HepG2 (cell line): ENCODE measurements around the gene CCDC181. TPM values are rescaled to one million over a fixed set of nuclear protein-coding genes. Genes with fewer than 3 reads are reported as not detected.

Experiments used
- ARNTL ChIP-seq: sonication (generic); formaldehyde crosslinking; IDR thresholded peaks from 2 replicates; pipeline ENCODE4 v1.4.0; 2020; ENCODE audit warnings: mild to moderate bottlenecking, missing genetic modification reagents
- E2F1 ChIP-seq: sonication (generic); formaldehyde crosslinking; IDR thresholded peaks from 2 replicates; pipeline ENCODE4 v1.5.0; 2020; ENCODE audit warnings: missing genetic modification reagents
- EED ChIP-seq: sonication (generic); formaldehyde crosslinking; IDR thresholded peaks from 2 replicates; pipeline ENCODE4 v1.5.0; 2020; ENCODE audit warnings: mild to moderate bottlenecking, missing genetic modification reagents
- FOXP1 ChIP-seq, 2 experiments: fragments of 450-650 bp in 1 of 2; IDR thresholded peaks; 2 replicates each; pipeline ENCODE4 v1.6.1; 2017 to 2018; ENCODE audit warnings: antibody characterized with exemption in 1 of 2
- MEIS1 ChIP-seq: sonication (generic); formaldehyde crosslinking; IDR thresholded peaks from 2 replicates; pipeline ENCODE4 v1.9.0; 2021; ENCODE audit warnings: mild to moderate bottlenecking, missing genetic modification reagents, moderate library complexity, borderline replicate concordance
- NFE2L2 ChIP-seq: fragments of 150-350 bp; IDR thresholded peaks from 2 replicates; pipeline ENCODE4 v1.6.1; 2014; ENCODE audit warnings: low read length
- PCBP1 ChIP-seq: fragments of 200-400 bp; formaldehyde crosslinking; IDR thresholded peaks from 2 replicates; pipeline ENCODE4 v1.6.1; 2017; ENCODE audit warnings: mild to moderate bottlenecking, low read depth, low read length, borderline replicate concordance
- SATB2 ChIP-seq: sonication (generic); formaldehyde crosslinking; IDR thresholded peaks from 2 replicates; pipeline ENCODE4 v1.5.0; 2020; ENCODE audit warnings: missing genetic modification reagents
- SNAI1 ChIP-seq: sonication (generic); formaldehyde crosslinking; IDR thresholded peaks from 2 replicates; pipeline ENCODE4 v1.5.0; 2020; ENCODE audit warnings: mild to moderate bottlenecking, missing genetic modification reagents, borderline replicate concordance
- SOX13 ChIP-seq, 3 experiments: fragments of 450-650 bp in 1 of 3; sonication (generic) in 1 of 3; formaldehyde crosslinking in 1 of 3; IDR thresholded peaks in 2 of 3; conservative IDR thresholded peaks in 1 of 3; 2 replicates each; pipeline versions ENCODE4 v1.5.0 to v1.6.1; 2016 to 2020; ENCODE audit warnings: antibody characterized with exemption in 1 of 3, mild to moderate bottlenecking in 1 of 3, missing compliant biosample characterization in 1 of 3, missing genetic modification reagents in 1 of 3, moderate library complexity in 1 of 3
- TAF15 ChIP-seq: fragments of 200-400 bp; formaldehyde crosslinking; IDR thresholded peaks from one replicate; pipeline ENCODE4 v1.6.1; 2018; ENCODE audit warnings: mild to moderate bottlenecking, low read depth, low read length; ENCODE audit not compliant: poor library complexity, severe bottlenecking
- TBX3 ChIP-seq: fragments of 450-650 bp; IDR thresholded peaks from 2 replicates; pipeline ENCODE4 v1.6.1; 2017; ENCODE audit warnings: antibody characterized with exemption, mild to moderate bottlenecking, inconsistent platforms, borderline replicate concordance
- TMF1 ChIP-seq: sonication (generic); formaldehyde crosslinking; IDR thresholded peaks from 2 replicates; pipeline ENCODE4 v1.8.1; 2022; ENCODE audit warnings: low read depth, missing genetic modification reagents
- ZBTB14 ChIP-seq: sonication (generic); formaldehyde crosslinking; IDR thresholded peaks from 2 replicates; pipeline ENCODE4 v1.4.0; 2020; ENCODE audit warnings: missing genetic modification reagents
- ZBTB40 ChIP-seq, 2 experiments: fragments of 450-650 bp in 1 of 2; sonication (generic) in 1 of 2; formaldehyde crosslinking in 1 of 2; IDR thresholded peaks; 2 replicates each; pipeline versions ENCODE4 v1.6.1 to v1.8.0; 2016 to 2022; ENCODE audit warnings: antibody characterized with exemption in 1 of 2, mild to moderate bottlenecking in 1 of 2, missing genetic modification reagents in 1 of 2
- ZKSCAN8 ChIP-seq: IDR thresholded peaks from 2 replicates; pipeline ENCODE4 v1.6.1; 2016; ENCODE audit warnings: borderline replicate concordance, missing genetic modification reagents, missing compliant biosample characterization
- ZNF773 ChIP-seq: sonication (generic); formaldehyde crosslinking; IDR thresholded peaks from 2 replicates; pipeline ENCODE4 v1.4.0; 2020; ENCODE audit warnings: missing genetic modification reagents, borderline replicate concordance
- polyA plus RNA-seq, 8 experiments: library from polyadenylated mRNA; depleted of rRNA in 3 of 8; stranded (reverse) in 7 of 8; unstranded in 1 of 8; fragments of >200 nt; fragmentation: Illumina TruSeq in 4 of 8; extraction: Trizol in 4 of 8; gene quantifications; 2 replicates each; pipeline versions ENCODE4 v1.2.1 to v1.2.3, GENCODE V29; 2011 to 2016; ENCODE audit warnings: low read depth in 4 of 8, missing spikeins in 1 of 8, mixed read lengths in 1 of 8; ENCODE audit not compliant: insufficient read depth in 1 of 8
- total RNA-seq, 5 experiments: library from RNA; depleted of rRNA; stranded (reverse); fragments of >200 nt; fragmentation: Illumina TruSeq; extraction: Trizol; gene quantifications; 2 replicates each; pipeline ENCODE4 v1.2.3, GENCODE V29; 2016; ENCODE audit warnings: low read depth in 1 of 5

CCDC181 gene
- total and polyA plus RNA-seq, 2 of the 13 experiments (the other 11 are each of a cell fraction or from before 2014, with no cell fraction given): 0.07 TPM; not detected in 1

GRCh38 chr1:169367686-169368405 lies 59.4 kb downstream of the CCDC181 start, which contains the start of the genes BLZF1 and NME7 (continued):
- TF ChIP-seq ZBTB40 (IDR thresholded peaks at IDR 0.05) (peak; percentile 84), ZBTB40 (CRISPR knock-in tag; IDR thresholded peaks at IDR 0.05) (no peak), FOXP1 (IDR thresholded peaks at IDR 0.05) (no peak), FOXP1 (CRISPR knock-in tag; IDR thresholded peaks at IDR 0.05) (no peak), ARNTL (CRISPR knock-in tag) (no peak), TMF1 (CRISPR knock-in tag) (no peak), EED (CRISPR knock-in tag) (no peak), E2F1 (no peak), PCBP1 (no peak), SNAI1 (CRISPR knock-in tag) (no peak), MEIS1 (no peak), ZBTB14 (CRISPR knock-in tag) (no peak), ZNF773 (CRISPR knock-in tag) (no peak), SATB2 (CRISPR knock-in tag) (no peak), TAF15 (no peak), TBX3 (peak; percentile 31; the same call in 1 of the 2 replicates), NFE2L2 (no peak), SOX13 (IDR thresholded peaks at IDR 0.05) (no peak), SOX13 (CRISPR knock-in tag; conservative IDR thresholded peaks at IDR 0.05 in 1 of 2, IDR thresholded peaks at IDR 0.05 in 1 of 2) (no peak), ZKSCAN8 (CRISPR knock-in tag) (no peak)
